ENCODE data around the gene COL2A1.

Gene COL2A1

DNA sequence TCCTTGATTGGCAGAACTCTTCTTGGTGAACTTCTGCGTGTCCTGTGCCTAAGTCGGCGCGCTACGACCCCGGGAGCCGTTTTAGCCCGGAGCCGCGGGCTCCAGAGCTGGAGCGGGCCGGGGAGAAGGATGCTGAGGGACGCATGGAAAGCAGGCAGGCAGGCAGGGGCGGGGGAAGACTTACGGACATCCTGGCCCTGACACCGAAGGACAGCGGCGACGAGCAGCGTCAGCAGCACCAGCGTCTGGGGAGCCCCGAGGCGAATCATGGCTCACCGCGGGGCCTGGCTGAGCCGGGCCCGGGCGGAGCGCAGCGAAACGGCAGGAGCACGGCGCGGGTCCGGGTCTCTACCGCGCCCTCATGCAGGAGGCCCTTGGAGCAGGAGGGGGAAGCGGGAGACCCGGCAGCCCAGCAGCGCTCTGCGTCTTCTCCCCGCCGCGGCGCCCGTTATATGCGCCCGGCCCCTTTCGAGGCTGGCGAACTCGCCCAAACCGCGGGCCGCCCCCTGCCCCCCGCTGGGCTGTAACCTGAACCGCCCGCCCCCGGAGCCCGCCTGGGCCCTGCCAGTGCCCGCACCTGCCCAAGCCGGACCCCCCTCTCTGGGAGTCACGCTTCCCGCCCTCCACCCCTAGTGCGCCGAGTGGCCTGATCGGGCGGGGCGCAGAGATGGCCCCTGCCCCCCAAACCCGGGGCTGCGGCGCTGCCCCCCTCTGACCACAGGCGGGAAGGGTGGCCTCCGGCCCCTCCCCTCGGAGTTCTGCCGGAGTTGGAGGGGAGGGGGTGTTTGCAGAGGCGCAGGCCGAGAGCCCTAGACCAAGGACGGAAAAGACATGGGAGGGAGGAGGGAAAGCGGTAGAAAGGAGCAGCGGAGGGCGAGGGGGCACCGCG is at the start of gene COL2A1:
TSS of gene COL2A1 (minus strand) at position 424 of the 889 bp plus-strand sequence. CDS start at position 269, 155 bp downstream.
- ChIA-PET POLR2A (no interaction called here), CTCF (no interaction called here)
- no peak for DNase-seq (ENCODE audit: extremely low spot score)
- no peak for TF ChIP-seq NFRKB (IDR thresholded peaks at IDR 0.05)
- peak; percentile 45; the same call in 1 of the 2 replicates for TF ChIP-seq L3MBTL2 (conservative IDR thresholded peaks at IDR 0.05)

DNA sequence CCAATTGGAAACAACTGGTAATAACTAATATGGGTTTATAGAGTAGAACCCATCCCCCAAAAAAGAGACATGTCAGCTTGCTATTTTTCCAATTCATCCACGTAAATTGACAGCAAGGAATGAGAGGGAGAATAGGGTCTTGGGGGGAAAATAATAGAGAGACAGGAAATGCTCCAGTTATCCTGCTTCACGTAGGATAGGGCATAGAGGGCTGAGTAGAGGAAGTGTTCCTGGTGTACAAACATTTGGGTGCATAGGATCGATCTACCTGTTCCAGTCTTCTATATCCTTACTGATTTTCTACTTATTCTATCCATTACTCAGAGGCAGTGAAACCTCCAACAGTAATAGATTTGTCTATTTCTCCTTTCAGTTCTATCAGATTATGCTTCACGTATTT is 49.6 kb upstream of the COL2A1 start:
- ChIA-PET CTCF (no interaction called here), POLR2A (no interaction called here)
- no peak for DNase-seq (ENCODE audit: extremely low spot score)
- TF ChIP-seq FOXM1 (IDR thresholded peaks at IDR 0.05; ENCODE audit: borderline replicate concordance) (no peak), FOXA1 (IDR thresholded peaks at IDR 0.05) (no peak), CTBP1 (IDR thresholded peaks at IDR 0.05; ENCODE audit: borderline replicate concordance) (no peak), TARDBP (IDR thresholded peaks at IDR 0.05) (no peak), NFRKB (IDR thresholded peaks at IDR 0.05) (no peak), BHLHE40 (IDR thresholded peaks at IDR 0.05; ENCODE audit: borderline replicate concordance) (no peak), PKNOX1 (IDR thresholded peaks at IDR 0.05) (no peak), FOXK2 (IDR thresholded peaks at IDR 0.05) (no peak), L3MBTL2 (conservative IDR thresholded peaks at IDR 0.05) (no peak), SUZ12 (IDR thresholded peaks at IDR 0.05) (no peak), ZNF384 (IDR thresholded peaks at IDR 0.05) (no peak), ELF4 (IDR thresholded peaks at IDR 0.05) (no peak), ARNT (IDR thresholded peaks at IDR 0.05) (no peak), HDGF (IDR thresholded peaks at IDR 0.05; ENCODE audit: borderline replicate concordance) (no peak), SP1 (IDR thresholded peaks at IDR 0.05) (no peak), LEF1 (IDR thresholded peaks at IDR 0.05; ENCODE audit: borderline replicate concordance) (no peak)

GRCh38 chr12:48053122-48053521 is 48.8 kb upstream of the COL2A1 start:
- TF ChIP-seq BHLHE40 (IDR thresholded peaks at IDR 0.05; ENCODE audit: borderline replicate concordance) (no peak), PKNOX1 (IDR thresholded peaks at IDR 0.05) (no peak), FOXK2 (IDR thresholded peaks at IDR 0.05) (no peak), ELF4 (IDR thresholded peaks at IDR 0.05) (no peak), CTBP1 (IDR thresholded peaks at IDR 0.05; ENCODE audit: borderline replicate concordance) (no peak), SUZ12 (IDR thresholded peaks at IDR 0.05) (no peak), HDGF (IDR thresholded peaks at IDR 0.05; ENCODE audit: borderline replicate concordance) (no peak), TARDBP (IDR thresholded peaks at IDR 0.05) (no peak), SP1 (IDR thresholded peaks at IDR 0.05) (no peak), ZNF384 (IDR thresholded peaks at IDR 0.05) (no peak), L3MBTL2 (conservative IDR thresholded peaks at IDR 0.05) (no peak), NFRKB (IDR thresholded peaks at IDR 0.05) (no peak), LEF1 (IDR thresholded peaks at IDR 0.05; ENCODE audit: borderline replicate concordance) (no peak), FOXM1 (IDR thresholded peaks at IDR 0.05; ENCODE audit: borderline replicate concordance) (no peak), ARNT (IDR thresholded peaks at IDR 0.05) (no peak), FOXA1 (IDR thresholded peaks at IDR 0.05) (no peak)
- CTCF ChIA-PET, result no interaction called here
- no peak for DNase-seq (ENCODE audit: extremely low spot score)
- POLR2A ChIA-PET, result no interaction called here

DNA sequence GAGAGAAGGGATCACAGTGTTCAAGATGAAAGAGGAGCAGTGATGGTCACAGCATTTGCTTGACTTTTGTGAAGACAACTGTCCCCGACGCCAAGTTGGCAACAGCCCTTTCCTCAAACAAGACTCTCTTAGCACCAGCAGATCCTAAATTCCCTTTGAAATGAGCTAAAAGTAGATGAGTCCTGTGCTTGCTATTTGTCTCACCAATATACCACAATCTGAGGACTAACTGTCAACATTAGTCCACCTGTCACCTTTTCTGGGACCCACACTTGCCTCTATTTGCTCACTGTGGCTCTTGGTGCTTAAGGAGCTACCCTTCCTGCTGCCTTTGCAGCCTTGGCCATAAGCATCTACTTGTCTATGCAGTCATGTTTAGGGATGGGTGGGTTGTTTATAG is 47.4 kb upstream of the COL2A1 start:
- ChIA-PET POLR2A (no interaction called here), CTCF (interaction anchor here (1.3 kb wide), 2 partner anchors 21 to 22 kb away, joined by 3 to 5 read pairs; no protein-coding TSS in a partner anchor)
- no peak for TF ChIP-seq FOXM1 (IDR thresholded peaks at IDR 0.05; ENCODE audit: borderline replicate concordance)
- no peak for TF ChIP-seq CTBP1 (IDR thresholded peaks at IDR 0.05; ENCODE audit: borderline replicate concordance)
- TF ChIP-seq ELF4 (IDR thresholded peaks at IDR 0.05), result no peak
- TF ChIP-seq BHLHE40 (IDR thresholded peaks at IDR 0.05; ENCODE audit: borderline replicate concordance), result no peak
- TF ChIP-seq PKNOX1 (IDR thresholded peaks at IDR 0.05), result no peak
- TF ChIP-seq SUZ12 (IDR thresholded peaks at IDR 0.05), result no peak
- TF ChIP-seq ZNF384 (IDR thresholded peaks at IDR 0.05), result no peak
- no peak for TF ChIP-seq FOXA1 (IDR thresholded peaks at IDR 0.05)
- TF ChIP-seq L3MBTL2 (conservative IDR thresholded peaks at IDR 0.05), result no peak
- TF ChIP-seq NFRKB (IDR thresholded peaks at IDR 0.05), result no peak
- TF ChIP-seq LEF1 (IDR thresholded peaks at IDR 0.05; ENCODE audit: borderline replicate concordance), result no peak
- no peak for TF ChIP-seq TARDBP (IDR thresholded peaks at IDR 0.05)
- TF ChIP-seq SP1 (IDR thresholded peaks at IDR 0.05), result no peak
- no peak for TF ChIP-seq HDGF (IDR thresholded peaks at IDR 0.05; ENCODE audit: borderline replicate concordance)
- TF ChIP-seq ARNT (IDR thresholded peaks at IDR 0.05), result no peak
- no peak for DNase-seq (ENCODE audit: extremely low spot score)

- CTCF ChIA-PET, result no interaction called here
- DNase-seq (ENCODE audit: extremely low spot score), result no peak
- POLR2A ChIA-PET, result interaction anchor here (1.3 kb wide), 1 partner anchor 145 kb away, joined by 3 read pairs; the partner anchor contains the start of gene VDR
- no peak for TF ChIP-seq HDGF (IDR thresholded peaks at IDR 0.05; ENCODE audit: borderline replicate concordance)
- no peak for TF ChIP-seq L3MBTL2 (conservative IDR thresholded peaks at IDR 0.05)
- no peak for TF ChIP-seq ARNT (IDR thresholded peaks at IDR 0.05)
- TF ChIP-seq FOXM1 (IDR thresholded peaks at IDR 0.05; ENCODE audit: borderline replicate concordance), result no peak
- TF ChIP-seq PKNOX1 (IDR thresholded peaks at IDR 0.05), result no peak
- no peak for TF ChIP-seq CTBP1 (IDR thresholded peaks at IDR 0.05; ENCODE audit: borderline replicate concordance)
- TF ChIP-seq BHLHE40 (IDR thresholded peaks at IDR 0.05; ENCODE audit: borderline replicate concordance), result no peak
- TF ChIP-seq NFRKB (IDR thresholded peaks at IDR 0.05), result no peak
- no peak for TF ChIP-seq FOXK2 (IDR thresholded peaks at IDR 0.05)
- TF ChIP-seq FOXA1 (IDR thresholded peaks at IDR 0.05), result no peak
Measured at GRCh38 chr12:48050174-48050573, 45.9 kb upstream of the COL2A1 start.
